ENCODE measurements around the gene SLC45A1. TPM values are rescaled to one million over a fixed set of nuclear protein-coding genes. Genes with fewer than 3 reads are reported as not detected.

SLC45A1 gene
- total RNA-seq, 2 experiments from 2014 or later = 0.88 to 0.98 TPM

GRCh38 chr1:8337776-8338525 is 20.0 kb downstream of the SLC45A1 start:
- no peak overlapping the region for H3K27ac Mint-ChIP-seq
- no peaks in the 10 kb centered on the region for H3K9me3 Mint-ChIP-seq
- H3K36me3 Mint-ChIP-seq (ENCODE audit: low read depth) = peaks cover 10% of the 10 kb centered on the region
- no peaks in the 10 kb centered on the region for H3K4me1 Mint-ChIP-seq (ENCODE audit: low read depth)
- POLR2A ChIA-PET = no interaction called here
- no peaks in the 10 kb centered on the region for H3K4me1 ChIP-seq (ENCODE audit: insufficient read depth, low read length)
- TF ChIP-seq, protein P1, sequence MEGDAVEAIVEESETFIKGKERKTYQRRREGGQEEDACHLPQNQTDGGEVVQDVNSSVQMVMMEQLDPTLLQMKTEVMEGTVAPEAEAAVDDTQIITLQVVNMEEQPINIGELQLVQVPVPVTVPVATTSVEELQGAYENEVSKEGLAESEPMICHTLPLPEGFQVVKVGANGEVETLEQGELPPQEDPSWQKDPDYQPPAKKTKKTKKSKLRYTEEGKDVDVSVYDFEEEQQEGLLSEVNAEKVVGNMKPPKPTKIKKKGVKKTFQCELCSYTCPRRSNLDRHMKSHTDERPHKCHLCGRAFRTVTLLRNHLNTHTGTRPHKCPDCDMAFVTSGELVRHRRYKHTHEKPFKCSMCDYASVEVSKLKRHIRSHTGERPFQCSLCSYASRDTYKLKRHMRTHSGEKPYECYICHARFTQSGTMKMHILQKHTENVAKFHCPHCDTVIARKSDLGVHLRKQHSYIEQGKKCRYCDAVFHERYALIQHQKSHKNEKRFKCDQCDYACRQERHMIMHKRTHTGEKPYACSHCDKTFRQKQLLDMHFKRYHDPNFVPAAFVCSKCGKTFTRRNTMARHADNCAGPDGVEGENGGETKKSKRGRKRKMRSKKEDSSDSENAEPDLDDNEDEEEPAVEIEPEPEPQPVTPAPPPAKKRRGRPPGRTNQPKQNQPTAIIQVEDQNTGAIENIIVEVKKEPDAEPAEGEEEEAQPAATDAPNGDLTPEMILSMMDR (IDR thresholded peaks at IDR 0.05) = no peak
- peaks cover 0 to 8% of the 10 kb centered on the region in 2 experiments for H3K9me3 ChIP-seq (ENCODE audit: control insufficient read depth in 1 of 2, insufficient read depth in 1 of 2, low read length in 2 of 2)
- intact Hi-C loops (cut with DNase I, micrococcal nuclease) = no loop called here
- H3K4me3 Mint-ChIP-seq = no peak overlapping the region
- ATAC-seq (ENCODE audit: poor library complexity) (no peak), DNase-seq (no peak)
- no peaks in the 10 kb centered on the region for H3K27me3 ChIP-seq (ENCODE audit: control insufficient read depth in 1 of 2, insufficient read depth in 2 of 2, low read length in 2 of 2)
- H3K4me3 ChIP-seq (ENCODE audit: low read length) = no peak overlapping the region
- no peaks in the 10 kb centered on the region for H3K36me3 ChIP-seq (ENCODE audit: insufficient read depth, low read length)
- CTCF ChIA-PET = no interaction called here
- H3K27ac ChIP-seq (ENCODE audit: low read depth in 1 of 2, low read length in 2 of 2) = no peak overlapping the region
- H3K27me3 Mint-ChIP-seq = no peaks in the 10 kb centered on the region

GRCh38 chr1:8338526-8339202 is 20.8 kb downstream of the SLC45A1 start:
- ChIA-PET CTCF (no interaction called here), POLR2A (no interaction called here)
- H3K36me3 Mint-ChIP-seq (ENCODE audit: low read depth) = peaks cover 10% of the 10 kb centered on the region
- H3K27me3 ChIP-seq (ENCODE audit: control insufficient read depth in 1 of 2, insufficient read depth in 2 of 2, low read length in 2 of 2) = no peaks in the 10 kb centered on the region
- no peaks in the 10 kb centered on the region for H3K36me3 ChIP-seq (ENCODE audit: insufficient read depth, low read length)
- ATAC-seq (ENCODE audit: poor library complexity) = no peak
- H3K4me3 Mint-ChIP-seq = no peak overlapping the region
- no peaks in the 10 kb centered on the region for H3K27me3 Mint-ChIP-seq
- no peaks in the 10 kb centered on the region for H3K4me1 Mint-ChIP-seq (ENCODE audit: low read depth)
- intact Hi-C loops (cut with DNase I, micrococcal nuclease) = no loop called here
- no peak overlapping the region for H3K27ac ChIP-seq (ENCODE audit: low read depth in 1 of 2, low read length in 2 of 2)
- no peak overlapping the region for H3K4me3 ChIP-seq (ENCODE audit: low read length)
- no peak for DNase-seq
- H3K4me1 ChIP-seq (ENCODE audit: insufficient read depth, low read length) = no peaks in the 10 kb centered on the region
- no peaks in the 10 kb centered on the region for H3K9me3 Mint-ChIP-seq
- no peak overlapping the region for H3K27ac Mint-ChIP-seq
- peaks cover 0 to 5% of the 10 kb centered on the region in 2 experiments for H3K9me3 ChIP-seq (ENCODE audit: control insufficient read depth in 1 of 2, insufficient read depth in 1 of 2, low read length in 2 of 2)
- TF ChIP-seq, protein P1 (IDR thresholded peaks at IDR 0.05) = no peak

- Mint-ChIP-seq H3K27ac (no peak overlapping the region), H3K9me3 (no peaks in the 10 kb centered on the region), H3K27me3 (no peaks in the 10 kb centered on the region), H3K36me3 (ENCODE audit: low read depth) (peaks cover 10% of the 10 kb centered on the region), H3K4me1 (ENCODE audit: low read depth) (no peaks in the 10 kb centered on the region), H3K4me3 (no peak overlapping the region)
- ChIA-PET POLR2A (no interaction called here), CTCF (no interaction called here)
- Histone ChIP-seq H3K27me3 (ENCODE audit: control insufficient read depth in 1 of 2, insufficient read depth in 2 of 2, low read length in 2 of 2) (no peaks in the 10 kb centered on the region), H3K4me1 (ENCODE audit: insufficient read depth, low read length) (no peaks in the 10 kb centered on the region), H3K9me3 (ENCODE audit: control insufficient read depth in 1 of 2, insufficient read depth in 1 of 2, low read length in 2 of 2) (peaks cover 0 to 4% of the 10 kb centered on the region in 2 experiments), H3K27ac (ENCODE audit: low read depth in 1 of 2, low read length in 2 of 2) (no peak overlapping the region), H3K4me3 (ENCODE audit: low read length) (no peak overlapping the region), H3K36me3 (ENCODE audit: insufficient read depth, low read length) (no peaks in the 10 kb centered on the region)
- TF ChIP-seq, protein P1 (IDR thresholded peaks at IDR 0.05) = no peak
- DNase-seq (no peak), ATAC-seq (ENCODE audit: poor library complexity) (no peak)
- intact Hi-C loops (cut with DNase I, micrococcal nuclease) = no loop called here
Measured at GRCh38 chr1:8339203-8339600, 21.3 kb downstream of the SLC45A1 start.
